Keratinocyte (primary cell): Measurements from ENCODE around the gene RANBP3. TPM values are rescaled to one million over a fixed set of nuclear protein-coding genes. Genes with fewer than 3 reads are reported as not detected.

ENCODE experiments used
- DNase-seq: peaks from one replicate; pipeline ENCODE4 v3.0.0-alpha.2; 2011; ENCODE audit warnings: low read depth, missing footprints, low spot score
- FAIRE-seq: peaks from 2 replicates; lab custom pipeline; 2011; peaks lifted over from hg19 to GRCh38; lab: Jason Lieb, UNC
- H2AFZ ChIP-seq: 2 replicates; pipeline ENCODE4 v1.6.0; 2012; ENCODE audit warnings: low read length, control low read depth, inconsistent platforms; ENCODE audit not compliant: control insufficient read depth
- H3K27ac ChIP-seq: 2 replicates; pipeline ENCODE4 v1.5.1; 2011; ENCODE audit warnings: low read length; ENCODE audit not compliant: control insufficient read depth, insufficient read depth
- H3K27me3 ChIP-seq: 3 replicates; pipeline ENCODE4 v1.6.0; 2011; ENCODE audit warnings: low read length; ENCODE audit not compliant: control insufficient read depth, insufficient read depth; ENCODE audit errors: extremely low read depth
- H3K36me3 ChIP-seq, 2 experiments: 2 replicates in 1 of 2; 3 replicates in 1 of 2; pipeline ENCODE4 v1.5.1; 2011; ENCODE audit warnings: low read length in 2 of 2, mild to moderate bottlenecking in 1 of 2; ENCODE audit not compliant: control insufficient read depth in 2 of 2, insufficient read depth in 2 of 2; ENCODE audit errors: extremely low read depth in 1 of 2
- H3K4me1 ChIP-seq: 3 replicates; pipeline ENCODE4 v1.5.1; 2011; ENCODE audit warnings: low read length; ENCODE audit not compliant: control insufficient read depth, insufficient read depth; ENCODE audit errors: extremely low read depth
- H3K4me2 ChIP-seq: 3 replicates; pipeline ENCODE4 v1.6.0; 2011; ENCODE audit warnings: low read depth, low read length; ENCODE audit not compliant: control insufficient read depth, insufficient read depth; ENCODE audit errors: extremely low read depth
- H3K4me3 ChIP-seq, 3 experiments: fragments of 200-600 bp in 1 of 3; sonication (generic) in 1 of 3; 2 replicates in 2 of 3; 3 replicates in 1 of 3; pipeline ENCODE4 v1.5.1; 2011 to 2016; ENCODE audit warnings: low read length in 3 of 3, mild to moderate bottlenecking in 3 of 3, control low read depth in 2 of 3, inconsistent platforms in 1 of 3, low read depth in 1 of 3, mixed read lengths in 1 of 3, mixed run types in 1 of 3, moderate library complexity in 1 of 3; ENCODE audit not compliant: control insufficient read depth in 2 of 3, insufficient read depth in 2 of 3; ENCODE audit errors: extremely low read depth in 1 of 3
- H3K79me2 ChIP-seq: 2 replicates; pipeline ENCODE4 v1.6.0; 2012; ENCODE audit warnings: low read length; ENCODE audit not compliant: control insufficient read depth, insufficient read depth
- H3K9ac ChIP-seq: 3 replicates; pipeline ENCODE4 v1.6.0; 2011; ENCODE audit warnings: low read length; ENCODE audit not compliant: control insufficient read depth, insufficient read depth; ENCODE audit errors: extremely low read depth
- H3K9me1 ChIP-seq: 3 replicates; pipeline ENCODE4 v1.6.0; 2011; ENCODE audit warnings: low read length; ENCODE audit not compliant: control insufficient read depth, insufficient read depth; ENCODE audit errors: extremely low read depth
- H3K9me3 ChIP-seq: 2 replicates; pipeline ENCODE4 v1.5.1; 2012; ENCODE audit warnings: low read depth, low read length; ENCODE audit not compliant: control insufficient read depth
- H4K20me1 ChIP-seq: 3 replicates; pipeline ENCODE4 v1.6.0; 2011; ENCODE audit warnings: low read length; ENCODE audit not compliant: control insufficient read depth, insufficient read depth; ENCODE audit errors: extremely low read depth
- EZH2 ChIP-seq: IDR thresholded peaks from one replicate; pipeline ENCODE4 v1.6.1; 2012; ENCODE audit warnings: inconsistent platforms, mild to moderate bottlenecking, low read length, moderate library complexity
- dilution Hi-C: fragments of 300-500 bp; cut with MboI; formaldehyde crosslinking; loops from one replicate; pipeline ENCODE4 v1.7.0; 2020; ENCODE audit warnings: low sequenced_read_pairs; ENCODE audit not compliant: extremely low pct_ligation_motif_present
- polyA plus RNA-seq, 5 experiments: library from polyadenylated mRNA; depleted of rRNA in 3 of 5; stranded (reverse) in 3 of 5; stranded (forward) in 1 of 5; unstranded in 1 of 5; fragments of >200 nt; gene quantifications; 1 replicate in 1 of 5; 2 replicates in 3 of 5; 3 replicates in 1 of 5; pipeline versions ENCODE4 v1.2.1 to v1.2.3, GENCODE V29; 2011 to 2012; ENCODE audit warnings: missing spikeins in 2 of 5, low read depth in 1 of 5, low replicate concordance in 1 of 5
- TF ChIP-seq, protein P1 (sequence below), 3 experiments: IDR thresholded peaks in 1 of 3; conservative IDR thresholded peaks in 1 of 3; optimal IDR thresholded peaks in 1 of 3; 2 replicates in 2 of 3; 3 replicates in 1 of 3; pipeline versions ENCODE3 to v1.5.1; 2011; ENCODE audit warnings: low read length in 3 of 3, mild to moderate bottlenecking in 3 of 3, moderate library complexity in 2 of 3, control low read depth in 1 of 3, inconsistent platforms in 1 of 3; ENCODE audit not compliant: insufficient read depth in 2 of 3; ENCODE audit errors: extremely low read depth in 1 of 3

RANBP3 gene
- polyA plus RNA-seq, 1 donor (not counting 4 experiments of a cell fraction or from before 2014, with no cell fraction given) = 36.4 TPM

DNA sequence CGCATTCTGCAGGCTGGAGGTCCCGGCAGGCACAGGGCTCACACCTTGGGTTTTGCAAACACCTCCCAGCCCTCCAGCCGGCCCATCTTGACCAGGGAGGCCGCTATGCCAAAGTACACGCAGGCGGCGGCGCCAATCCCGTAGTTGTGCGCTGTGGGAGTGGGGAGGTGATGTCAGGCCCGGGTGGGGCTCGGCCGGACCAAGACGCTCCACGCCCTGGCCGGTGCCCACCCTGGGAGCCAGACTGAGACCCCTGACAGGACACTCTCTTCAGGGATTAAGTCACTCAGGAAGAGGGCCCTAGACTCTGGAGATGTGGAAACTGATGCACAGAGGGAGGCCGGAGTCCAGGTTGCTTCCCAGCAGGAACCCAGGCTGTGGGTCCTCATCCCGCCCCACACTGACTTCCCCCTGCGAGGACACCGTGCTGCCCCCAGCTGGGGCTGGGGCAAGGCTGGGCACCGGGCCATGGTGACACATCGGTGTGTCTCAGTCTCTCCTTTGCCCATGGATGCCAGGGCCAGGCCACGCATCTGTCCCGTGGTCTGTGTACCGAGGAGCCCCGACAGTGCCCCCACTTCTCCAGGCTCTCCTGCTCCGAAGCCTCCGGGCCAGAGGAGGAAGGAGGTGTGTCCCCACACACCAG is 83.1 kb downstream of the RANBP3 start:
- Histone ChIP-seq H3K9me1 (no peaks in the 10 kb centered on the region), H3K79me2 (peaks cover 14% of the 10 kb centered on the region), H3K9ac (no peak overlapping the region), H3K9me3 (no peaks in the 10 kb centered on the region), H3K4me3 (no peak overlapping the region), H4K20me1 (peaks cover 2% of the 10 kb centered on the region), H3K27me3 (no peaks in the 10 kb centered on the region), H2AFZ (no peak overlapping the region), H3K36me3 (peaks cover 16 to 17% of the 10 kb centered on the region in 2 experiments), H3K4me2 (no peak overlapping the region), H3K4me1 (peaks cover 18% of the 10 kb centered on the region), H3K27ac (no peak overlapping the region)
- no peak for FAIRE-seq
- dilution Hi-C loops = no loop called here
- TF ChIP-seq, protein P1, sequence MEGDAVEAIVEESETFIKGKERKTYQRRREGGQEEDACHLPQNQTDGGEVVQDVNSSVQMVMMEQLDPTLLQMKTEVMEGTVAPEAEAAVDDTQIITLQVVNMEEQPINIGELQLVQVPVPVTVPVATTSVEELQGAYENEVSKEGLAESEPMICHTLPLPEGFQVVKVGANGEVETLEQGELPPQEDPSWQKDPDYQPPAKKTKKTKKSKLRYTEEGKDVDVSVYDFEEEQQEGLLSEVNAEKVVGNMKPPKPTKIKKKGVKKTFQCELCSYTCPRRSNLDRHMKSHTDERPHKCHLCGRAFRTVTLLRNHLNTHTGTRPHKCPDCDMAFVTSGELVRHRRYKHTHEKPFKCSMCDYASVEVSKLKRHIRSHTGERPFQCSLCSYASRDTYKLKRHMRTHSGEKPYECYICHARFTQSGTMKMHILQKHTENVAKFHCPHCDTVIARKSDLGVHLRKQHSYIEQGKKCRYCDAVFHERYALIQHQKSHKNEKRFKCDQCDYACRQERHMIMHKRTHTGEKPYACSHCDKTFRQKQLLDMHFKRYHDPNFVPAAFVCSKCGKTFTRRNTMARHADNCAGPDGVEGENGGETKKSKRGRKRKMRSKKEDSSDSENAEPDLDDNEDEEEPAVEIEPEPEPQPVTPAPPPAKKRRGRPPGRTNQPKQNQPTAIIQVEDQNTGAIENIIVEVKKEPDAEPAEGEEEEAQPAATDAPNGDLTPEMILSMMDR (optimal IDR thresholded peaks at IDR 0.05 in 1 of 3, IDR thresholded peaks at IDR 0.05 in 1 of 3, conservative IDR thresholded peaks at IDR 0.05 in 1 of 3; ENCODE audit: extremely low read depth in 1 of 3, insufficient read depth in 2 of 3, low read length in 3 of 3) = no peak
- TF ChIP-seq EZH2 = no peak
- DNase-seq = no peak

DNA sequence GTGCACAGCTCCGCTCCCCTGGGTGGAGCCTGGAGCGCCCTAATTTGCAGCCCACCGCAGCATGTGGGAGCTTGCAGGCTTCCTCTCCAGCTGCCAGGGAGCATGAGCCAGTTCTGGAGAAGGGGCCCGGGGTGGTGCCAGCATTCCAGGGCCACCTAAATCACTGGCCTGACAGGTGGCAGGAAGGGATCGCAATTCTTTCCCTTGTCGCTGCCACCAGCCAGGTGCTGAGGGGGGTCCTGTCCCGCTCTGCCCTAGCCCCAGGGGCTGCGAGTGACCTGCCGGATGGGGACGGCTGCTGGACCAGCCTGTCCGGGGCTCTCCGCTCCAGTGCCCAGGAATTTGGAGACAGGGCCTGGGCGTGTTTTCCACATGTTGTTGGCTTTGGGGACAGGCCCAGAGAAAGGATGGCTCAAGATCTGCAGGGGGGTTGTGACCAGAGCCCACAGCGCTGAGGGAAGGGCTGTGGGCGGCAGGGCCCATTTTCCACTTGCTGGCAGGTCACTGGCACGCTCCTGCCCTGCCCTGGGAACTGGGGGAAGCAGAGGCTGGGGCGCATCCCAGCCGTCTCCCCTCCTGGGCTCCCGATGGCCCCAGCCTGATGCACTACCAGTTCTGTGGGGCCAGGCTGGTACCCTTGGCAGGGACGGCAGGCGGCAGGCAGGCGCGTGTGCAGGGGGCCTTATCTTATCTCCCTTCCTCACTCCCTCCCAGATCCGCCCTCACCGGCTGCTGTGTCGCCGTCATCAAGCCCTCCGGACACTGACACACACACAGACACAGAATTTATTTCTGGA is 83.8 kb downstream of the RANBP3 start:
- Histone ChIP-seq H3K79me2 (peaks cover 11% of the 10 kb centered on the region), H4K20me1 (peaks cover 2% of the 10 kb centered on the region), H3K9me3 (no peaks in the 10 kb centered on the region), H3K36me3 (peaks cover 14 to 17% of the 10 kb centered on the region in 2 experiments), H3K27me3 (no peaks in the 10 kb centered on the region), H2AFZ (no peak overlapping the region), H3K4me2 (no peak overlapping the region), H3K4me3 (no peak overlapping the region), H3K9ac (no peak overlapping the region), H3K9me1 (no peaks in the 10 kb centered on the region), H3K4me1 (peaks cover 18% of the 10 kb centered on the region), H3K27ac (no peak overlapping the region)
- no peak for FAIRE-seq
- DNase-seq = no peak
- TF ChIP-seq, protein P1 (optimal IDR thresholded peaks at IDR 0.05 in 1 of 3, IDR thresholded peaks at IDR 0.05 in 1 of 3, conservative IDR thresholded peaks at IDR 0.05 in 1 of 3; ENCODE audit: extremely low read depth in 1 of 3, insufficient read depth in 2 of 3, low read length in 3 of 3) = no peak
- TF ChIP-seq EZH2 = no peak
- dilution Hi-C loops = no loop called here
